GM18858 (cell line): Measurements from ENCODE around the gene FAM20B.
A peak's percentile ranks its signal among the peaks of the same experiment; 100 is the strongest.

Experiments used
- ATAC-seq: cut with Tn5 transposase; IDR thresholded peaks from one replicate; pipeline ENCODE4 v1.9.1; 2021; ENCODE audit not compliant: unreplicated experiment

Gene FAM20B

DNA sequence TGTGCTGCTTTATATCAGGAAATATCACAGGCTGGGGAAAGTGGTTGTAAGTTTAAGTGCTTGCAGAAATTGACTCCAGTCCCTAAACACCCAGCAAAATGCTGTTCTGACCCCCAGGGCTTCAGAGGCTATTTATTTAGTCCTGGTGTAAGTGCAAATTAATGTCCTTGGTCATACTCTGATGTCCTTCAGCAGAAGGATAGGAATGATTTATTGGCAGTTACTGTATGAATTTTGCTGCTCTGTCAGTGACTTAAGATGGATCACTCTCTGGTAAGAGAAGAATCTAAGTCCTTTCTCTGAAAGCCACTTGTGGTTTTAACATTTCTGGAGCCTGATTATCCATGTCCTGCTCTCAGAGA is 21.9 kb downstream of the FAM20B start:
- no peak for ATAC-seq

- ATAC-seq = no peak
Observed at GRCh38 chr1:179048339-179049124, 22.8 kb downstream of the FAM20B start.

- ATAC-seq = no peak
Observed at GRCh38 chr1:179052776-179053175, 27.1 kb downstream of the FAM20B start.

DNA sequence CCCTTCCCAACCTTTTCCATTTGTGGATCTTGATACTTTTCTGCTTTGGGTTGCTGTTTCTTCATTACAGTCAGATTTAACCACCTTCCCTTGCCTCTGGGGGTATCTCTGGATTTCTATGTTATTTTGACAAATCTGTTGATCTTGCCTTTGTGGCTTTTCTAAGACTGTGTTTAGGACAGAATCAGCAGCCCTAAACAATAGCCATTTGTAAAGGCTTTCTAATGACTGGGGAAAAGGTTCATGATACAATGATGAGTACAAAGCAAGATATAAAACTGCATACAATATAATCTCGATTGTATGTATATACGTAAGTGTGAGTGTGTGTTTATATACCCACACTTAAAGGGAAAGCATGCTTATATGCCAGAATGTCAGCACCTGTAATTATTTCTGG is 27.8 kb downstream of the FAM20B start:
- no peak for ATAC-seq

- no peak for ATAC-seq
Observed at GRCh38 chr1:179055937-179056336, 30.2 kb downstream of the FAM20B start.

DNA sequence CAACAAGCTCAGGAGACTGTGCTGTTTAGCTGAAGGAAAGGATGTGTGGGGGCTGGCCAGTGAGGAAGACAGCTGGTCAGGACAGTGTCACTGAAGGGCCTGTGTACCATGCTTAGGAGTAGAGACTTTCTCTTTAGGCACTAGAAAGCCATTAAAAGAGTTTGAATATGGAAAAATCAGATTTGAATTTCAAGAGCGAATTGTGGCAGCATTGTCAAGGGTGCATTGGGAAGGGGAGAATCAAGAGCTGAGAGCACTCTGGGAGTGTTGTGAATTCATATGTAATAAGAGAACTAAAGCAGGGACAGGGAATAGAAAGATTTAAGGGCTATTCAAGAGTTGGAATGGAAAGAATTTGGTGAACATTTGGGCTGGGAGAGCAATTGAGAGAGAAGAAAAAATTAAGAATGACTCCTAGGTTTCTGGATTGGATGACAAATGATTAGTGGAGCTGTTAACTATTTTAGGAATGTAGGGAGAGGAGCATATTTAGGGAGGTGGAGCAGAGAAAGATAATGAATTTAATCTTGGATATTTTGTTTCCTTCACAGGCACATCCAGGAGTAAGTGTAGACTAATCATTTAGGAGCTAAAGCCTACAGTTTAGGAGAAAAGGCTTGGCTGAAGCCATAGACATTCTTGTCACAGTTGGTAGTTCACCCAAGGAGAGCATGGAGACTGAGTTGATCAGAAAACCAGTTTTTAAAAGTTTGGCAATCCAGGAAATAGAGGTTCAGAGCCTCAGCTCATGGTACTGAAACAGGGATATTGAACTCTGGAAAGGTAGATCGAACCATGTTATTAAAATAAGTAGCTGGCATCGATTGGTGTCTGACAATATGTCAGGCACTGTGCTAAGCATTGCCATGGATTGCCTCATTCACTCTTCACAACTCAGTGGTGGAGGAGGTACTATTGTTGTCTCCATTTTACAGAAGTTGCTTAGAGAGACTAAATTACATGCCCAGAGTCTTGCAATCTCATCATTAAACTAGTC is 33.1 kb downstream of the FAM20B start:
- no peak for ATAC-seq

DNA sequence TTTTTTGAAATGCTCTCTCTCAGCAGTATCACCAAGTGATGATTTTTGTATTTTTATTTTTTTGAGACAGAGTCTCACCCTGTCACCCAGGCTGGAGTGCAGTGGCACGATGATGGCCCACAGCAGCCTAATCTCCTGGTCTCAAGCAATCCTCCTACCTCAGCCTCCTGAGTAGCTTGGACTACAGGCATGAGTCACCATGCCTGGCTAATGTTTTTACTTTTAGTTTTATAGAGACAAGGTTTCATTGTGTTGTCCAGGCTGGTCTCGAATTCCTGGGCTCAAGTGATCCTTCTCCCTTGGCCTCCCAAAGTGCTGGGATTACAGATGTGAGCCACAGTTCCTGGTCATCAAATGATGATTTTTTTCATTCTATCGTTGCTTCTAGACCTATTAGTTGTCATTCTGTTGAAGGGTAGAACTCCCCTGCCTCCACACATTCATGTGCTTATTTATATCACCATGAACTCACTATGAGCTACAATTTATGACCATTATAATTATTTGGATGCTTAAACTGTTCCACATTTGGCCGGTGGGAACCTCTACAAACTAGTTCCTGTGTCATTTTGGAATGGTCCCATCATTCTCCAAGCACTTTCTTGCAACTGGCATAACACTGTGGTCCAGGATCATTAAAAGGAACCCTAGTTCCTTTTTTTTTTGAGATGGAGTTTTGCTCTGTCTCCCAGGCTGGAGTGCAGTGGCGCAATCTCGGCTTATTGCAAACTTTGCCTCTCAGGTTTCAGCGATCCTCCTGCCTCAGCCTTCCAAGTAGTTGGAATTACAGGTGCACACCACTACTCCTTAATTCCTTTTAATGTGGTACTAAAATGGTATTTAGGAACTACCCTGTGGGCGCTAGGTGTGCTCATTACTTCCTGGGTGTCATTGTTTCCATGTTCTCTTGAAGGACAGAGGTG is 35.9 kb downstream of the FAM20B start:
- no peak for ATAC-seq

- ATAC-seq = no peak
Observed at GRCh38 chr1:179066471-179066870, 40.8 kb downstream of the FAM20B start.

DNA sequence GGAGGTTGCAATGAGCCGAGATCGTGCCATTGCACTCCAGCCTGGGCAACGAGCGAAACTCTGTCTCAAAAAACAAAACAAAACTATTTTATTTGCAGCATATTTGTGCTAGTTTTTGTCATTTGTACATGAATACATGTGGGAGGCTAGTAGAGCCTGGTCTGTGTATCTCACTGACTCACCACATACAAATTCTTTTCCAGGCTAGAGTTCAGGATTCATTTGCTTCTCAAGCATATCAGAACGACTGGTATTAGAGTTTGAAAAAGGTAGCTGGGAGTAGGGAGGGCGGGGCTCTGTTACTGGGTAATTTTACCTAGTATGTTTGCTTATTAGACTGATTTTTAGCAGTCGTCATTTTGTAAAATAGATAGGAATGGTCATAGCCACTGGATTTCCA is 51.7 kb downstream of the FAM20B start:
- no peak for ATAC-seq

DNA sequence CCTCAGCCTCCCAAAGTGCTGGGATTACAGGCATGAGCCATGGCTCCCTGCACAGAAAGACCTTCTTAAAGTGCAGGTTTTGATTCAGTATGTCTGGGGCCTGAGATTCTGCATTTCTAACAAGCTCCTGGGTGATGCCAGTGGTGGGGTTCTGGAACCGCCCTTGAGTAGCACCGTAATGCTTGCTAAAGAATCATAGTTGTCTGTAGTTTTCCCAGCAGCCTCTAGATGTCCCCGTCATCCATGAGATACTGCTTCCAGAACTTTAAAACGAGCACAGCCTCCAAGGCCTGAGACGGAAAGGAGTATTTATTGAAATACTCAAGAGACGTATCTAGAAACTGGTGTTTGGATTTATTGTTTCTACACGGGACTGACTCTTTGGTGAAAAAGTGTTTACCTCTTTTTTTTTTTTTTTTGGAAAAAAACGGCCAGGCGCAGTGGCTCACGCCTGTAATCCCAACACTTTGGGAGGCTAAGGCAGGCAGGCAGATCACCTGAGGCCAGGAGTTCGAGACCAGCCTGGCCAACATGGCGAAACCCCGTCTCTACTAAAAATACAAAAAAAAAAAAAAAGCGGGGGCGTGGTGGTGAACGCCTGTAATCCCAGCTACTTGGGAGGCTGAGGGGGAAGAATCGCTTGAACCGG is 53.5 kb downstream of the FAM20B start:
- ATAC-seq = no peak

GRCh38 chr1:179080866-179081686 is 55.4 kb downstream of the FAM20B start:
- peak; percentile 2 for ATAC-seq

DNA sequence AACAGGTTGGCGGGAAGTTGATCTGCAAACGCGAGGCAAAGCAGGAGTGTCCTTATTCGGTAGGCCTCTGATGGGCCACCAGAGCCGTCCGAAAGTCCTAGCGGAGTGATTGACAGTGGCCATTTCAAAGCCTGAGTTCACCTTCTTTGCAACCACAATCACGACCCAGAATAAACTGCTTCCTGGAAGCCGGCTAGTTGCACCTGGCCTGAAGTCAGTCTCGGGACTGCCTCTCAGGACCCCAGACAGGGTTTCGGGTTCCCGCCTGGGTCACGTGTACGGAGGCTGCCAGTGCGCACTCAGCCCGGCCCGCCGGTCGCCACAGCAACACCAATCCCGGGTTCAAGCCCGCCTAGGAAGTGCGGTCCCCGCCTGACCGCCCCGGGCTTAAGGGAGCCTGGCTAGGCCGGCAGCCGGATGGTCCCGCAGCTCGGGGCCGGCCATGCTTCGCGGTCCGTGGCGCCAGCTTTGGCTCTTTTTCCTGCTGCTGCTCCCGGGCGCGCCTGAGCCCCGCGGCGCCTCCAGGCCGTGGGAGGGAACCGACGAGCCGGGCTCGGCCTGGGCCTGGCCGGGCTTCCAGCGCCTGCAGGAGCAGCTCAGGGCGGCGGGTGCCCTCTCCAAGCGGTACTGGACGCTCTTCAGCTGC is 56.1 kb downstream of the FAM20B start, which contains the start of gene TOR3A:
TSS of gene TOR3A (plus strand) at position 384 of the 646 bp plus-strand sequence. CDS start at position 443, 59 bp downstream.
- peak; percentile 89 for ATAC-seq

DNA sequence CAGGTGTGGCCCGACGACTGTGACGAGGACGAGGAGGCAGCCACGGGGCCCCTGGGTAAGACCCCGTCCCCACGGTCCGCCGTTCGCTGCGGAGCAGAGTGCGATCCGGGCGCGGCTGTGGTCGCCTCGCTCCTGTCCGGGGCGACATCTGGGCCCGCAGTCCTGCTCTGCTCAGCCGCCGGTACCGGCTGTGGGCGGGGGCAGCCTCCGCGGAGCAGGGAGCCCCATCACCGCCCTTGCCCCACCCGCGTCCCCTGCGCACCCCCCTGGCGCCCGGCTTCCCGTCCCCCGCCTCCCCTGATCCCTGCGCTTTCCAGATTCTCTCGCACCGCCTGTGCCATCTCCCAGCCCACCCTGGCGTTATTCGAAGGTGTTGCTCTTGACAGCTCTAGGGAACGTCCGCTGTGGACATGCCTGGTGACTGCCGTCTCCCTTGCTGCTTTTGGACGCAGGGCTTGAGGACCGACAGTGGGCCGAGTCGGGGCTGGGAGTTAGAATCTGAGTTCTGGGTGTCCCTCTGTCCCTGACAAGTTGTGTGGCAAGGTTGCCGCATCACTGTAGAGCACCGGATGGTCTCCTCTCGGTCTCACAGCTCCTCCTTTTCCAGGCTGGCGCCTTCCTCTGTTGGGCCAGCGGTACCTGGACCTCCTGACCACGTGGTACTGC is 56.8 kb downstream of the FAM20B start:
- ATAC-seq = no peak

- ATAC-seq = no peak
Observed at GRCh38 chr1:179082999-179083335, 57.3 kb downstream of the FAM20B start.

DNA sequence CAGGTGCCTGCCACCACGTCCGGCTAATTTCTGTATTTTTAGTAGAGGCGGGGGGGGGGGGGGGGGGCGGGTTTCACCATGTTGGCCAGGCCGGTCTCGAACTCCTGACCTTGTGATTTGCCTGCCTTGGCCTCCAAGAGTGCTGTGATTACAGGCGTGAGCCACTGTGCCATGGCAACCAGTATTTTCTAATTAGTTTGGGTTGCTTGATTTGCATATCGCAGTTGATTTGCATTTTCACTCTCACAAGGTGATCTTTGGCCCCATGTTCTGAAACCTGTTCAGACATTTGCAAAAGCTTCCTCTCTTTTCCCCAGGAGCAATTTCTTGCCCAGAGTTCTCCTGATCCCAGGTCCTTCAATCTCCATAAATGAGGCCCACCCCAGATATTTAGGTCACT is 57.8 kb downstream of the FAM20B start:
- no peak for ATAC-seq

- no peak for ATAC-seq
Observed at GRCh38 chr1:179087665-179088064, 62.0 kb downstream of the FAM20B start.

- no peak for ATAC-seq
Observed at GRCh38 chr1:179089827-179090482, 64.3 kb downstream of the FAM20B start.

- ATAC-seq = no peak
Observed at GRCh38 chr1:179090522-179090921, 64.8 kb downstream of the FAM20B start.
